ENCODE measurements around the gene GABRG3. TPM values are rescaled to one million over a fixed set of nuclear protein-coding genes. Genes with fewer than 3 reads are reported as not detected.

The GABRG3 gene
- polyA plus RNA-seq, 1 donor (not counting 4 experiments of a cell fraction or from before 2014, with no cell fraction given): not detected

GRCh38 chr15:27097506-27097905 is 126.5 kb downstream of the GABRG3 start:
- H3K9ac ChIP-seq (ENCODE audit: control insufficient read depth, extremely low read depth, insufficient read depth, low read length): no peak overlapping the region
- no peak for FAIRE-seq
- no peaks in the 10 kb centered on the region for H3K36me3 ChIP-seq (ENCODE audit: control insufficient read depth in 2 of 2, extremely low read depth in 1 of 2, insufficient read depth in 2 of 2, low read length in 2 of 2)
- H3K4me3 ChIP-seq (ENCODE audit: control insufficient read depth in 2 of 3, extremely low read depth in 1 of 3, insufficient read depth in 2 of 3, low read depth in 1 of 3, low read length in 3 of 3): no peak overlapping the region
- DNase-seq (ENCODE audit: low read depth, low spot score): no peak
- H3K79me2 ChIP-seq (ENCODE audit: control insufficient read depth, insufficient read depth, low read length): no peaks in the 10 kb centered on the region
- H4K20me1 ChIP-seq (ENCODE audit: control insufficient read depth, extremely low read depth, insufficient read depth, low read length): no peaks in the 10 kb centered on the region
- TF ChIP-seq CTCF (optimal IDR thresholded peaks at IDR 0.05 in 1 of 3, IDR thresholded peaks at IDR 0.05 in 1 of 3, conservative IDR thresholded peaks at IDR 0.05 in 1 of 3; ENCODE audit: extremely low read depth in 1 of 3, insufficient read depth in 2 of 3, low read length in 3 of 3): no peak
- no peak for TF ChIP-seq EZH2 (IDR thresholded peaks at IDR 0.05; ENCODE audit: low read length)
- H3K9me1 ChIP-seq (ENCODE audit: control insufficient read depth, extremely low read depth, insufficient read depth, low read length): no peaks in the 10 kb centered on the region
- peaks cover 2% of the 10 kb centered on the region for H3K9me3 ChIP-seq (ENCODE audit: control insufficient read depth, low read depth, low read length)
- no peaks in the 10 kb centered on the region for H3K4me1 ChIP-seq (ENCODE audit: control insufficient read depth, extremely low read depth, insufficient read depth, low read length)
- no peaks in the 10 kb centered on the region for H3K27me3 ChIP-seq (ENCODE audit: control insufficient read depth, extremely low read depth, insufficient read depth, low read length)
- no peak overlapping the region for H2AFZ ChIP-seq (ENCODE audit: control insufficient read depth, low read length)
- no peak overlapping the region for H3K27ac ChIP-seq (ENCODE audit: control insufficient read depth, insufficient read depth, low read length)
- no peak overlapping the region for H3K4me2 ChIP-seq (ENCODE audit: control insufficient read depth, extremely low read depth, insufficient read depth, low read depth, low read length)
- dilution Hi-C loops (cut with MboI; ENCODE audit: extremely low pct_ligation_motif_present, low sequenced_read_pairs): no loop called here

GRCh38 chr15:27101982-27102381 is 131.0 kb downstream of the GABRG3 start:
- H3K36me3 ChIP-seq (ENCODE audit: control insufficient read depth in 2 of 2, extremely low read depth in 1 of 2, insufficient read depth in 2 of 2, low read length in 2 of 2): no peaks in the 10 kb centered on the region
- no peak overlapping the region for H3K4me2 ChIP-seq (ENCODE audit: control insufficient read depth, extremely low read depth, insufficient read depth, low read depth, low read length)
- H3K9ac ChIP-seq (ENCODE audit: control insufficient read depth, extremely low read depth, insufficient read depth, low read length): no peak overlapping the region
- no peak for FAIRE-seq
- TF ChIP-seq EZH2 (IDR thresholded peaks at IDR 0.05; ENCODE audit: low read length): no peak
- dilution Hi-C loops (cut with MboI; ENCODE audit: extremely low pct_ligation_motif_present, low sequenced_read_pairs): no loop called here
- H3K4me3 ChIP-seq (ENCODE audit: control insufficient read depth in 2 of 3, extremely low read depth in 1 of 3, insufficient read depth in 2 of 3, low read depth in 1 of 3, low read length in 3 of 3): no peak overlapping the region
- no peaks in the 10 kb centered on the region for H3K4me1 ChIP-seq (ENCODE audit: control insufficient read depth, extremely low read depth, insufficient read depth, low read length)
- H4K20me1 ChIP-seq (ENCODE audit: control insufficient read depth, extremely low read depth, insufficient read depth, low read length): no peaks in the 10 kb centered on the region
- no peaks in the 10 kb centered on the region for H3K27me3 ChIP-seq (ENCODE audit: control insufficient read depth, extremely low read depth, insufficient read depth, low read length)
- no peak overlapping the region for H2AFZ ChIP-seq (ENCODE audit: control insufficient read depth, low read length)
- H3K79me2 ChIP-seq (ENCODE audit: control insufficient read depth, insufficient read depth, low read length): no peaks in the 10 kb centered on the region
- no peak for DNase-seq (ENCODE audit: low read depth, low spot score)
- H3K27ac ChIP-seq (ENCODE audit: control insufficient read depth, insufficient read depth, low read length): no peak overlapping the region
- no peaks in the 10 kb centered on the region for H3K9me1 ChIP-seq (ENCODE audit: control insufficient read depth, extremely low read depth, insufficient read depth, low read length)
- H3K9me3 ChIP-seq (ENCODE audit: control insufficient read depth, low read depth, low read length): no peaks in the 10 kb centered on the region

- FAIRE-seq (no peak), DNase-seq (ENCODE audit: low read depth, low spot score) (no peak)
- Histone ChIP-seq H3K4me2 (ENCODE audit: control insufficient read depth, extremely low read depth, insufficient read depth, low read depth, low read length) (no peak overlapping the region), H4K20me1 (ENCODE audit: control insufficient read depth, extremely low read depth, insufficient read depth, low read length) (no peaks in the 10 kb centered on the region), H2AFZ (ENCODE audit: control insufficient read depth, low read length) (no peak overlapping the region), H3K27me3 (ENCODE audit: control insufficient read depth, extremely low read depth, insufficient read depth, low read length) (no peaks in the 10 kb centered on the region), H3K4me1 (ENCODE audit: control insufficient read depth, extremely low read depth, insufficient read depth, low read length) (no peaks in the 10 kb centered on the region), H3K4me3 (ENCODE audit: control insufficient read depth in 2 of 3, extremely low read depth in 1 of 3, insufficient read depth in 2 of 3, low read depth in 1 of 3, low read length in 3 of 3) (no peak overlapping the region), H3K9me3 (ENCODE audit: control insufficient read depth, low read depth, low read length) (peaks cover 2% of the 10 kb centered on the region), H3K9me1 (ENCODE audit: control insufficient read depth, extremely low read depth, insufficient read depth, low read length) (no peaks in the 10 kb centered on the region), H3K27ac (ENCODE audit: control insufficient read depth, insufficient read depth, low read length) (no peak overlapping the region), H3K36me3 (ENCODE audit: control insufficient read depth in 2 of 2, extremely low read depth in 1 of 2, insufficient read depth in 2 of 2, low read length in 2 of 2) (no peaks in the 10 kb centered on the region), H3K79me2 (ENCODE audit: control insufficient read depth, insufficient read depth, low read length) (no peaks in the 10 kb centered on the region), H3K9ac (ENCODE audit: control insufficient read depth, extremely low read depth, insufficient read depth, low read length) (no peak overlapping the region)
- TF ChIP-seq EZH2 (IDR thresholded peaks at IDR 0.05; ENCODE audit: low read length) (no peak), CTCF (optimal IDR thresholded peaks at IDR 0.05 in 1 of 3, IDR thresholded peaks at IDR 0.05 in 1 of 3, conservative IDR thresholded peaks at IDR 0.05 in 1 of 3; ENCODE audit: extremely low read depth in 1 of 3, insufficient read depth in 2 of 3, low read length in 3 of 3) (no peak)
- dilution Hi-C loops (cut with MboI; ENCODE audit: extremely low pct_ligation_motif_present, low sequenced_read_pairs): no loop called here
These were observed 140.3 kb downstream of the GABRG3 start for GRCh38 chr15:27111323-27111722.
